ENCODE data around the gene NOL12.
A peak's percentile ranks its signal among the peaks of the same experiment; 100 is the strongest.
"Not testable (repeated sequence)": the region's sequence is repeated elsewhere in the genome, so short reads cannot be mapped to it uniquely, and the experiment has no call there.

The NOL12 gene

DNA sequence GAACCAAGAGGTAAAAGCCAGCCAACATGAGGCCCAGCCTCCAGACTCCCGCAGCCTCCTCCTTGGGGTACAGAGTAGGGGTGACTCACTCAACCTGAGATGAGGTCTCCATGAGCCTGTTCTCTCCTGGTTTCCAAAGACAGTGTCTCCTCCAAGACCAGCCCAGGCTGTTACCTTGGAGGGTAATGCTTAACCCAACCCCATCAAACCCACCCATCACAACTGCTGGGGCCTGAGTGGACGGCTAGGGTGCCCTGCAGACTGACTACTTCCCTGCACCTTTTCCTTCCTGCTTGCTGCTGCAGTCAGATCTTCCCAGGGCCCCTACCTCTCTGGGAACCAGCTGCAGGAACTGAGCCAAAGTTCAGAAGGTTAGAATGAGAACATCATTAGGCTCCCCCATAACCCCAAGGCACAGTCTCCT, 5.1 kb upstream of the NOL12 start:
- no peak for DNase-seq

DNA sequence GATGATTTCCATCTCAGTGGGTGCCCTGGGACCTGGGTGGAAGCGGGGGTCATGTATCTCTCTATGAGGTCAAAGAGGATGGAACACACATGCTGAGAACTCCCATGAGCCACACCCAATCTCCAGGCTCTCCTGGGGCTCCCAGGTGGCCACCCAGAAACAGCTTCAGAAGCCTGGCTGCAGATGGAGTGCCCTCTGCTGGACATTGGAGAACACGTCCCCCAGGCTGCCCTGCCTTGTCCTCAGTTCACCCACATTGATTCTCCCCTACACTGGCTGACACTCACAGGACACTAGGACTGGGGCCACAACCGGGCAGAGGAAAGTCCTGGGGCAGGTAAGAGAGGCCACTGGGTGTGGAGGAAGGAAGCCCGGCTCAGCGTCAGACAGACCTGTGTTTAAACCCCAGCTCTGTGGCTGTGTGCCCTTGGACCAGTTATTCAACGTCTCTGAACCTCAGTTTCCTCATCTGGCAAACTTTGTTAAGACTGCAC, 4.5 kb upstream of the NOL12 start:
- DNase-seq: no peak

DNA sequence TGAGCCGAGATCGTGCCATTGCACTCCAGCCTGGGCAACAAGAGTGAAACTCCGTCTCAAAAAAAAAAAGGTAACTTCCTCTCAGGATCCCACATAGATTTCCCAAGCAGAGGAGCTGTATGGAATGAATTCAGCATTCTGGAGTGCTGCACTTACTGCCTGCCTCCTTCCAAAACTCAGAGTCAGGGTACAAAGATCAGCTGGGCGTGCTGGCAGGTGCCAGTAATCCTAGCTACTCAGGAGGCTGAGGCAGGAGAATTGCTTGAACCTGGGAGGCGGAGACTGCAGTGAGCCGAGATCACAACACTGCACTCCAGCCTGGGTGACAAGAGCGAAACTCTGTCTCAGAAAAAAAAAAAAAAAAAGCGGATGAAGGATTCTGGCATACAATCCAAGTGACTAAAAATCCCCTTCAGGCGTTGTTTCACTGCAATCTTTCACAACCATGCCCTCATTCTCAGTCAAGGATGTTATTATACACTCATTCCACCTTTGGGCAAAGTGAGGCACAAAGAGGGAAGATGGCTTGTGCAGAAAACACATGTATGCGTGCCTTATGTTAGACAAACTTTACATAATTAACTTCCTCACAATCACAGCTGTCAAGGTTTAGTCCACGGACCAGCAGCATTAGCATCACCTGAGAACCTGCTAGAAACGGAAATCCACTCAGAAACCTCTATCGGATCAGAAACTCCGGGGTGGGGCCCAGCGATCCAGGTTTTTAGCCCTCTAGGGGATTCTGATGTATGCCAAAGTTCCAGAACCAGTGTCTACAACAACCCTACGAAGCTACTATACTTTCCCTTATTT, 1.1 kb upstream of the NOL12 start:
- DNase-seq: no peak

DNA sequence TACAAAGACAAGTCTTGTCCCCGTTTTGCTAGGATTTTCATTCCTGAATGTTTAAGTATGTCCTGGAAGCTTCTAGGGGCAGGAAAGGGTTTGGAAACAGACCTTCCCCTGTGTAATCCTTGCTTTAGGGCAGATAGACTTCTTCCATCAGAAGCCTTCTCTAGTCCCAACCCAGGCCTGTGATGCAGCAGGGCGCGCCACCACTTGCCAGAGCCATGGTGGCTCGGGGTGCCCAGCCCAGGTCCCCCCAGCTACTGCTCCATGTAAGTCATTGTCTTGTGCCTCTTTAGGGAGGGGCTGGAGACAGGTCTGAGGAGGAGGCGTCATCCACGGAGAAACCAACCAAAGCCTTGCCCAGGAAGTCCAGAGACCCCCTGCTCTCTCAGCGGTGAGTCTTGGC, 4.3 kb downstream of the NOL12 start:
- DNase-seq: no peak

DNA sequence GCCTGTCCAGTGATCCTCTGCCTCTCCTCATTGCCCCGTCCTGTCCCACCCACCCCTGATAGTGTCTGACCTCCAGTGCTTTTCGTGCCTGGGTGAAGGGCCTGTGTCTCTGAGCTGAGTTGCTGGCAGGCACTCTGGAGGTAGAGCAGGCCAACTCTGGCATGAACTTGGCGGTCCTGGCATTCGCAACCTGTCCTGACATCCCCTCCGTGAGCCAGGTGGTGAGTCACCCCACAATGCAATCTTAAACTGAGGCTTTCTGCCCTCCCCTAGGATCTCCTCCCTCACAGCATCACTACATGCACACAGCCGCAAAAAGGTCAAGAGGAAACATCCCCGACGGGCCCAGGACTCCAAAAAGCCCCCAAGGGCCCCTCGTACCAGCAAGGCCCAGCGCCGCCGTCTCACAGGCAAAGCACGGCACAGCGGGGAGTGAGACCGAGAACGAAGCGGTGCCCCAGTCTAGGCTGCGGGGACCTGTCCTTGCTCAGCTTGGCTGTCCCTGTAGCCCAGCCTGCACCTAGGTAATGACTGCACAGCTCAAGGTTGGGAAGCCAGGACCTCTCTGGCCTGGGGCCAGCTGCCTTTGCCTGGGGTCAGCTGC, 4.9 kb downstream of the NOL12 start:
- DNase-seq: no peak

DNA sequence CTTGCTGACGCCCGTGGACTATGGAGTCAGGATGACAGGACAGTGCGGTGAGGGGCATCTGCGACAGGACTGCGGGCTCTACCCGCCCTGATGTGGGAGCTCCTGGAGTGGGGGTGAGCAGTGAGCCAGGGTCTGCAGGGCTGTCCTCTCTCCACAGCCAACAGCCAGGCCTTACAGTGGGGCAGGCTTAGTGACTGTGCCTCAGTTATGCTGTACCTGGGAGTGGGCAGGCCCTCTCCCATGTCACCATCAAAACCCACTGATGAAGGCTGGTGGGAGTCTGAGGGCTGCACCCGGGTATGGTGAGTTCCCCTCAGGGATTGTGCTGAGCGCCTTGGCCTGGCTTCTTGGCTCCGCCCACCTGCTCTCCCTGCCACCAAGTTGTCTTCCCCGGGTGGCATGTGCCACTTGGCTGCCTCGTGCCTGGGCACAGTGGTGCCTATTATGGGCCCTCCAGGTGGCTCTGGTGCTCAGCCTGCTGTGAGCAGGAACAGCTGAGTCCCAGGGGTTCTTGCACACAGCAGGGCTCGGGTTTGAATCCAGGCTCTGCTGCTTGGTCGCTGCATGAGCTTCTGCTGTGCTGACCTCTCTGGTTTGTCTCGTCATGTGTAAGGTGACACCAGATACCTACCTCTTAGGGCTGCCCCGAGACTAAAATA, 6.6 kb downstream of the NOL12 start:
- DNase-seq: no peak

DNA sequence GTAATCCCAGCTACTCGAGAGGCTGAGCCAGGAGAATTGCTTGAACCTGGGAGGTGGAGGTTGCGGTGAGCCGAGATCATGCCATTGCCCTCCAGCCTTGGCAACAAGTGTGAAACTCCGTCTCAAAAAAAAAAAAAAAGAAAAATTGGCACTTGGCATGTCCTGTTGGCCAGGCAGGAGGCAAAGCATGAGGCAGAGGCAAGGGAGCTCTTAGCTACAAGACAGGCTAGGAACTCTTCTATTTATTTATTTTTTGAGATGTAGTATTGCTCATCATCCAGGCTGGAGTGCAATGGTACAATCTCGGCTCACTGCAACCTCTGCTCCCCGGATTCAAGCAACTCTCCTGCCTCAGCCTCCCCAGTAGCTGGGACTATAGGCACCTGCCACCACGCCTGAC, 8.0 kb downstream of the NOL12 start:
- DNase-seq: not testable (repeated sequence)

DNA sequence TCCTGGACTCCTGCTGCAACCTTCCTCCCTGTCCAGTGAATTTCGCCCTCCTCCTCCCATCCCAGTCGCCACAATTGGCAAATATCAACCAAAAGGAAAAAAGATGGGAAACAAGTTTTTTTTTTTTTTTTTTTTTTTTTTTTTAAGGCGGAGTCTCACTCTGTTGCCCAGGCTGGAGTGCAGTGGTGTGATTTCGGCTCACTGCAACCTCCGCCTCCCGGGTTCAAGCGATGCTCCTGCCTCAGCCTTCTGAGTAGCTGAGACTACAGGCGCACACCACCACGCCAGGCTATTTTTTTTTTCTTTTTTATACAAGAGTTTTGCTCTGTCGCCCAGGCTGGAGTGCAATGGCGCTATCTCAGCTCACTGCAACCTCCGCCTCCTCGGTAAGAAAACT, 10.1 kb downstream of the NOL12 start:
- DNase-seq: not testable (repeated sequence)

DNA sequence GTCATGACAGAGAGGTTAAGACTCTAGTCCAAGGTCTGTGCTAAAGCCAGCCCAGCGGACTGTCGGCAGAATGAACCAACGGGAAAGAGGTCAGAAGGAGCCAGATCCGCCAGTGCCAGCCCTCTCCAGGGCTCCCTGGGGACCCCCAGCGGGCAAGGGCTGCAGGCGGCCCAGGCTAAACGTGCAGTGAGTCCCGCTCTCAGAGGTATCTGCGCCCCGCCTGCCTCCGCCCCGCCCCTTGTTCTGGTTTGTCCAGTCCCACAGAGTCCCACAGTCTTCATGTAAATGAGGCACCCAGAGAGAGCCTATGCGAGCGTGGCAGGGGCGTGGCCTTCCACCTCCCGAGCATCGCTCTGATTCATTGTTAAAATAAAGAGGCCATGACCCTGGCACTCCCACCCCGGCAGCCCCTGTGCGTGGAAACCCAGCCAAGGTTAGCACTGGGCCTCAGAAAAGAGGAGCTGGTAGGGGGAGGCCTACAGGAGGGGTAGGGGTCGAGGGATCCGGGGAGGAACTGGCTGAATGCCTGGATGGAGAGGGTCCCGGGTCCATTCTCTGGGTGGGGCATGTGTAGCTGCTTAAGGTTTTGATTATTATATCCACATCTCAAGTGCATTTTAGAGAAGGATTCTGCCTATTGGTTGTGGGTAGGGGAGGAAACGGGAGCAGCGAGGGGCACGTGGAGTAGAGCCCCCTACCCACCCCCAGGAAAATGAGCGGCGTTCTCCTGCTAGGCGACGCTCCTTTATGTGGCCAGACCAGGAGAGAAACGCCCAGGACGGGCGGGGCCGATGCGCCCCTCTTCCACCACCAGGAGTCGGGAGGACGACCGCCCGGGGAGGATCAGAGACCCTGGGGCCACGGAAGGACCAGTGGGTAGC, 10.8 kb downstream of the NOL12 start, which contains the start of gene TRIOBP:
TRIOBP (plus strand) TSS at position 392 of the 881 bp plus-strand sequence. CDS start 4,318 bp downstream, outside the sequence.
- DNase-seq: peak; percentile 90

DNA sequence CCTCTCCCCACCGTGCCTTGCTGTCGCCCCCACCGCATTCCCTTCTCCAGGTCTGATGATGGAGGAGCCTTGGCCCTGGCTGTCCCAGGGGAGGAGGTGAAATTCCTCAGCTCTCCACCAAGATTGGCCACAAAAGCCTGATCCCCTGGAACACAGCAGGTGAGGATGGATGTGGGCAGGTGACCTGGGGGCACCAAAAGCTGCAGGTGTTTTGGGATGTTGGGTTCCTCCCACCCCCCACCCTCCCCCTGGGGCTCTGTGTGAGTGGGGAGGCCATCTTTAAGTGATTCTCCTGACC, 11.3 kb downstream of the NOL12 start:
- no peak for DNase-seq

DNA sequence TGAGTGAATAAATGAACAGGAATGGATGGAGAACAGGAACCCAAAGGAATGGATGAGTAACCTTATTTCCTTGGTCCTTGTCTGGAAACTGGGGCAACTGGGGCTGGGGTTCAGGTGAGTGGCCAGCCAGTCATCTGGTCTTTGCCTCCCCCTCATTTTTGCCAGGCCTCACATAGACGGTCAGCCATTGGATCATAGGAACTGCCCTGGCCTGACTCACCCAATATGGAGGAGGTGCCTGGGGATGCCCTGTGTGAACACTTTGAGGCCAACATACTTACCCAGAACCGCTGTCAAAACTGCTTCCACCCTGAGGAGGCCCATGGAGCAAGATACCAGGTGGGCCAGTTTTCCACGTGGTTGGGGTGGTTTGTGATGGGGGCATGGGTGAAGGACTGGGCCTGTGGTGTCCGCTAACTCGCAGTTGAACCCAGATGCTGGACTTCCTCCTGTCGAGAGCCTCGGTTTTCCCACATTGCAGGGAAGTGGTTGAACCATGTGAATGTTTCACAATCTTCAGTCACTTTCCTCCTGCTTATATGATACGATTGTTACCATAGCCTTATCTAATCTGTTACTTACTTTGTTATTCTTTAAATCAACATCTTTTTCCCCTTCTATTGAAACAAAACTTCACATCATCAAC, 15.1 kb downstream of the NOL12 start:
- DNase-seq: no peak

DNA sequence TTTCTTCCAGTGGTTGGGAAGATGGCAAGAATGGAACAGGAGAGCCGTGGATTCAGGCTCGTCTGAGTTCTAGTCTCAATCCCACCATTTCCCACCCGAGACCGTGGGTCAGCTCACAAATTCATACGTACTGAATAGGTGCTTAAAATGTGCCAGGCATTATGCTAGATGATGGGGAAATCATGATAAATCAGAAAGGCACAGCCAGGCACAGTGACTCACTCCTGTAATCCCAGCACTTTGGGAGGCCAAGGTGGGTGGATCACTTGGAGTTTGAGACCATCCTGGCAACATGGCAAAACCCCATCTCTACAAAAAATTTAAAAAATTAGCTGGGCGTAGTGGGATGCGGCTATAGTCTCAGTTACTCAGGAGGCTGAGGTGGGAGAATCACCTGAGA, 17.8 kb downstream of the NOL12 start:
- no peak for DNase-seq

DNA sequence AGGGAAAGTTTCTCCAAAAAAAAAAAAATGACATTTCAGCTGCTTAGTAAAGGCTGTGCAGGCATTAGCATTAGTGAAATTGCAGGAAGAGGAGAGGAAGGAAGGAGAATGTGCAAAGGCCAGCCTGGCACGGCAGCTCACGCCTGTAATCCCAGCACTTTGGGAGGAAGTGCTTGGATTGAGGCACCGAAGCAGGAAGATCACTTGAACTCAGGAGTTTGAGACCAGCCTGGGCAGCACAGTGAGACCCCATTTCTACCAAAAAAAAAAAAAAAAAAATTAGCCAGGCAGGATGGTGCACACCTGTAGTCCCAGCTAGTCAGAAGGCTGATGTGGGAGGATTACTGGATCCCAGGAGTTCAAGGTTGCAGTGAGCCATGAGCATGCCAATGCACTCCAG, 18.5 kb downstream of the NOL12 start:
- DNase-seq: no peak

DNA sequence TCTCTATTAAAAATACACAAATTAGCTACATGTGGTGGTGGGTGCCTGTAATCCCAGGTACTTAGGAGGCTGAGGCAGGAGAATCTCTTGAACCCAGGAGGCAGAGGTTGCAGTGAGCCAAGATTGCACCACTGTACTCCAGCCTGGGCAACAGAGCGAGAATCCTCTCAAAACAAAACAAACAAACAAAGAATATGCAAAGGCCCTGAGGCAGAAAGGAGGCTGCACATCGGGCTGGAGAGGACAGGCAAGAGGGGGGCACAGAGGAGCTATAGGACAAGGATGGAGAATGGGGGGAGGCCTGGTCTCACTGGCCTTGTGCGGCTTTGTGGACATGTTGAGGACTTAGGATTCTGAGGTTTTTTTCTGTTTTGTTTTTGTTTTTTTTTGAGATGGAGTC, 19.1 kb downstream of the NOL12 start:
- no peak for DNase-seq

DNA sequence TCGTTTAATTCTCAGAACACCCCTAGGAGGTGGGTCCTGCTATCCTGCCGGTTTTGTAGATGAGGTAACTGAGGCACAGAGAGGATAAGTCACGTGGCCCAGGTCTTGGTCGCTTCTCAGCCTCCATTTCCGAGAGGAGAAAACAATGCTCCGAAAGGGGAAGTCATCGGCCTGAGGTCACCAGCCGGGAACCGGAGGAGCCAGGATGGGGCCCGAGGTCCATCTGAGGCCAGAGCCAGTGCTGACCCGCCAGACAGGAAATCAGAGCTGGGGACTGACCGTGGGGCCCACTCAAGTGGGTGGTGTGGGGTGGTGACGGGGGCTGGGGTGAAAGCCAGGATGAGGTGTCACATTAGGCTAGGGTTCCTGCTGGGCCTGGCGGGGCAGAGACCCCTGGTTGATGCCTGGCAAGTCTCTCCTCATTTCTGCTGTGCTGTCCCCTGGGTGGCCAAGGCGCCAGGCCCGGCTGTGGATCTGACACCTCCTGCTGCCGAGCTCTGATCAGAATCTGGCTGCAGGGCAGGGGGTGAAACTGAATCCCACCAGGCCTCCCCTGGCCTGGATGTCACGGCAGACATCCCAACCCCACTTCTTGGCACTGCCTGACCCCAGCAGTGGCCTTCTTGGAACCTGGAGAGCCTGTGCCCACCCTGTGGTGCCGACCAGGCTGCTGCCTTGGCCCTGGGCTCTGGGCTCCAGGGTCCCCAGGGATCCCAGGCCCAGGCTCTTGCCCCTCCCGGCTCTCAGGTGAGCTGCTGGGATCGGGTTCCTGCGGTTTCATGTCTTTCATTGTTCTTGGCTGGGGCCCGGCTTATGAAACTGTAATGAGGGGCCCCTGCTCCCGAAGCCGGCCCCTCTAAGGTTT, 22.7 kb downstream of the NOL12 start:
- DNase-seq: no peak

DNA sequence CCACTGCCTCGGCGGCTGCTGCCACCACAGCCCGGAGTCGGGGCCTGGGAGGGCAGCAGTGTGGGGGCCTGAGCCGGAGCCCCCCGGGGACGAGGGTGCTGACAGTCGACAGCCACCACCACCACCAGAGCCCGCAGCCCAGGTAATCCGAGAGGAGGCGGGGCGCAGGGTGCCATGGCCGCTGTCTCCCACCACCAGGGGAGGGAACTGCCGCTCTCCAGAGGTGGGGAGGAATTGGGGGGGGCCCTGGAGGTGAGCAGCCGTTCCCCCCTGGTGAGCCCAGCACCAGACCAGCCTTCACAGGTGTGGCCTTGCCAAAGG, 23.3 kb downstream of the NOL12 start:
- no peak for DNase-seq

DNA sequence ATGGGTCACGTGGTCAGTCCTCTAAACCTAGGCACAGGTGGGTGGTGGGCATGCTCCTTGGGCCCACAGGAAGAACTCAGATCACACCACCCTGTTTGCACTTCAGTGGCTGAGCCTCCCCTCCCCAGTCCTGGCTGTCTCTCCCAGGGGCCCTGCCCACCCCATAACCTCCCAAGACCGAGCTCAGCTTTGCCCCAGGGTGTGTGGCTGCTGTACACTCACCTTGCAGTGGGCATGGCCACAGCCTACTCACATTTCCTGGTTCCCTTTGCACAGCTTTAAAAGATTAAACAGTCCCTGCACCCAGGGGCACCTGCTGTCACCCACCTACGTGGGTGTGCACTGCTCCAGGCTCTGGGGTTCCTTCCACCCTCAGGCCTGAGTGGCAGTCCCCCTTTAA, 24.5 kb downstream of the NOL12 start:
- no peak for DNase-seq

DNA sequence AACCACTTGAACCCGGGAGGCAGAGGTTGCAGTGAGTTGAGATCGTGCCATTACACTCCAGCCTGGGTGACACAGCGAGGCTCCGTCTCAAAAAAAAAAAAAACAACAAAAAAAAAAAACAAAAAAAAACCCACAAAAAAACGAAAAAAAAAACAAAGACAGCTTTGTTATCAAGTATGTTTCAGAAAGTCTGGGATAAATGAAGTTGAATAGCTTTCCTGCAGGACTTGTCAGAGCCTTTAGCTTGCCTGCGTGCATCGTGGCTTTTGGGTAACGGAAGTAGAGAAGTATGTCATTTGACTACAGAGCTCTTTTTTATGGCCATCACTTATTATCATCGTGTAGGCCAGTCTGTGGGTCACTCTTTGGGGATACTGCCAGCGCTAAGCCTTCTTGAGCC, 25.3 kb downstream of the NOL12 start:
- no peak for DNase-seq

DNA sequence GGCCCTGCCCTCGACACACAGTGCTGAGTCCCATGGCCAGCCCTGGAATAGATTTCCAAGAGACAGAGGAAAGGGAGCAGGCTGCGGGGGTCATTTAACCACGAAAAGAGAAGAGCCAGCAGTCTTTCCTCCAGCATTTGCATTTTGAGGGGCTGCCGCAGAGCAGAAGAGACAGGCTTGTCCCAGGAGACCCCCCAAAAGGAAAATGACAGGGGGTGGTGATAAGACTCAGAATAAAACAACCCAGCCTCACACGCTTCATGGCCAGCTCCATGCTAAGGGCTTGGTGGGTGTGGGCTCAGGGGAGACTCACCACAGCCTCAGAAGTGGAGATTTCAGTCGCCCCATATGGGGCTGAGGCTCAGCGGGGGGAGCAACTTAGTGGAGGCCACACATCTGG, 27.6 kb downstream of the NOL12 start:
- DNase-seq: no peak

DNA sequence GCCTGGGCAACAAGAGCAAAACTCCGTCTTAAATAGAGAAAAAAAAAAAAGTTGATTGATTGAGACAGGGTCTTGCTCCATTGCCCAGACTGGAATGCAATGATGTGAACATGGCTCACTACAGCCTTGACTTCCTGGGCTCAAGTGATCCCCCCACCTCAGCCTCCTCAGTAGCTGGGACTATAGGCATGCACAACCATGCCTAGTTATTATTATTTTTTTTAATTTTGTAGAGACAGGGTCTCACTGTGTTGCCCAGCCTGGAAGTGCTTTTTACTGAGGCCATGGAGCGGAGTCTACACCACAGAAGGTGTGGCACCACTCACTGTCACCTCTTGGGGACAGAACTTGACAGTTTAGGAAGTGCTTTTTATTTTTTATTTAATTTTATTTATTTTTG, 28.5 kb downstream of the NOL12 start:
- no peak for DNase-seq

DNA sequence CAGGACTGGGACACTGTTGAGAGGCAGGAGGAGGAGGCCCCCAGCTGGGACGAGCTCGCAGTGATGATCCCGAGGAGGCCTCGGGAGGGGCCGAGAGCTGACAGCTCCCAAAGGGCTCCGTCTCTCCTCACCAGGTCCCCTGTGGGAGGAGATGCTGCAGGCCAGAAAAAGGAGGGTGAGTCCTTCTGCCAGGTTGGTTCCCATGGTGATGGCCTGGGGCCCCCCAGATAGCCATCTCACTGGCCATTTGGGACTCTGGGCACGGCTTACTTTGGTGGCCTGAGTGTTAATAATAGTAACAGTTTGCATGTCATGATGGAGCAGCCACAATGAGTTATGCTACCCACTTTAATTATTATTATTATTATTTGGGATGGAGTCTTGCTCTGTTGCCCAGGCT, 29.6 kb downstream of the NOL12 start:
- no peak for DNase-seq

DNA sequence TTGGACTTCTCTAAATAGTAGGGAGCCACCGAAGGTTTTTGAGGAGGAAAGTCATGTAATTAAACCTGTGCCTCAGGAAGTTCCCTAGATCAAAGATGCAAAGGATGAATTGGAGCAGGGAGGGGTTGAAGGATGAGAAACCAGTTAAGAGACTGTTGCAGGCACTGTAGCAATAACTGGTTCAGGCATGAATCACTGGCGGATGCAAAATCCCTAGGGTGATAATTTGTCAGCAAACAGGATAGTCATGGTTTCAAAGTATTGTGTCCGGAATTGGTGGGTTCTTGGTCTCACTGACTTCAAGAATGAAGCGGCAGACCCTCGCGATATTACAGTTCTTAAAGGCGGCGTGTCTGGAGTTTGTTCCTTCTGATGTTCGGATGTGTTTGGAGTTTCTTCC, 30.6 kb downstream of the NOL12 start:
- no peak for DNase-seq

All from DMS79 (cell line).